B cell (primary cell): ENCODE data around the gene NUB1. TPM values are rescaled to one million over a fixed set of nuclear protein-coding genes. Genes with fewer than 3 reads are reported as not detected.

Source experiments
- ATAC-seq: fragments of 200-7000 bp; cut with Tn5 transposase; one replicate; pipeline ENCODE4 v1.10.0; 2021; ENCODE audit warnings: low read depth, mild to moderate bottlenecking, moderate number of reproducible peaks, moderate library complexity
- CTCF ChIA-PET: fragments of 350-600 bp; sonication (Branson Sonifier 250); formaldehyde crosslinking; loops from one replicate; lab custom pipeline; 2021; ENCODE audit warnings: antibody characterized with exemption, inconsistent platforms; lab: Charles Lee
- POLR2A ChIA-PET: fragments of 350-600 bp; sonication (Branson Sonifier 250); formaldehyde crosslinking; loops from one replicate; lab custom pipeline; 2021; ENCODE audit warnings: antibody characterized with exemption; lab: Charles Lee
- DNase-seq: peaks from one replicate; pipeline ENCODE4 v3.0.0; 2013
- H2AFZ ChIP-seq: 2 replicates; pipeline ENCODE4 v1.6.1; 2012; ENCODE audit warnings: mild to moderate bottlenecking, low read depth, low read length; ENCODE audit not compliant: insufficient read depth, poor library complexity, severe bottlenecking
- H3K27ac ChIP-seq, 2 donors: 1 replicate in 1 of 2; 2 replicates in 1 of 2; pipeline ENCODE4 v1.5.1; 2012 to 2013; ENCODE audit warnings: low read length in 2 of 2, mild to moderate bottlenecking in 2 of 2, moderate library complexity in 1 of 2
- H3K27me3 ChIP-seq, 4 experiments: fragments of 200-600 bp in 1 of 4; sonication (generic) in 1 of 4; replicated peaks in 1 of 4; 1 replicate in 2 of 4; 2 replicates in 2 of 4; pipeline versions ENCODE4 v1.6.1 to v1.7.0; 2013 to 2016; ENCODE audit warnings: low read length in 3 of 4, mild to moderate bottlenecking in 2 of 4, mixed read lengths in 1 of 4, moderate library complexity in 1 of 4; ENCODE audit not compliant: insufficient read depth in 4 of 4, control insufficient read depth in 3 of 4; ENCODE audit errors: control extremely low read depth in 1 of 4
- H3K36me3 ChIP-seq, 2 experiments: replicated peaks in 1 of 2; 1 replicate in 1 of 2; 2 replicates in 1 of 2; pipeline versions ENCODE4 v1.6.1 to v1.7.1; 2013; ENCODE audit warnings: low read length in 1 of 2; ENCODE audit not compliant: insufficient read depth in 2 of 2, control insufficient read depth in 1 of 2; ENCODE audit errors: control extremely low read depth in 1 of 2, extremely low read depth in 1 of 2
- H3K4me1 ChIP-seq, 2 donors: fragments of 200-600 bp in 1 of 2; sonication (generic) in 1 of 2; 1 replicate in 1 of 2; 2 replicates in 1 of 2; pipeline versions ENCODE4 v1.5.1 to v1.6.1; 2013 to 2017; ENCODE audit warnings: low read length in 2 of 2; ENCODE audit not compliant: control insufficient read depth in 2 of 2, insufficient read depth in 2 of 2
- H3K4me2 ChIP-seq: replicated peaks from 2 replicates; pipeline ENCODE3; 2012; ENCODE audit warnings: mild to moderate bottlenecking, low read depth, low read length; ENCODE audit not compliant: poor library complexity, severe bottlenecking
- H3K4me3 ChIP-seq, 5 experiments: fragments of 200-600 bp in 1 of 5; sonication (generic) in 1 of 5; 1 replicate in 3 of 5; 2 replicates in 2 of 5; pipeline versions ENCODE4 v1.5.1 to v1.7.0; 2011 to 2016; ENCODE audit warnings: low read length in 4 of 5, mild to moderate bottlenecking in 4 of 5, low read depth in 2 of 5, control low read depth in 1 of 5, moderate library complexity in 1 of 5; ENCODE audit not compliant: insufficient read depth in 1 of 5; ENCODE audit errors: control extremely low read depth in 1 of 5, extremely low read depth in 1 of 5
- H3K79me2 ChIP-seq: fragments of 200-600 bp; sonication (generic); one replicate; pipeline ENCODE4 v1.6.0; 2016; ENCODE audit warnings: low read length; ENCODE audit not compliant: control insufficient read depth, insufficient read depth
- H3K9ac ChIP-seq: fragments of 200-600 bp; sonication (generic); 2 replicates; pipeline ENCODE4 v1.6.1; 2017; ENCODE audit warnings: mild to moderate bottlenecking, low read length, moderate library complexity
- H3K9me3 ChIP-seq, 3 donors: one replicate each; pipeline versions ENCODE4 v1.6.1 to v1.7.1; 2013; ENCODE audit warnings: low read length in 2 of 3; ENCODE audit not compliant: control insufficient read depth in 2 of 3, insufficient read depth in 1 of 3; ENCODE audit errors: control extremely low read depth in 1 of 3
- H4K20me1 ChIP-seq: 2 replicates; pipeline ENCODE4 v1.6.0; 2012; ENCODE audit warnings: mild to moderate bottlenecking, low read length; ENCODE audit not compliant: insufficient read depth, control insufficient read depth, poor library complexity, severe bottlenecking
- H3K27ac Mint-ChIP-seq: one replicate; pipeline ENCODE4 v1.8.0; 2021; ENCODE audit warnings: mixed read lengths
- H3K27me3 Mint-ChIP-seq: one replicate; pipeline ENCODE4 v1.8.0; 2021; ENCODE audit warnings: mixed read lengths
- H3K4me1 Mint-ChIP-seq: one replicate; pipeline ENCODE4 v1.8.0; 2021; ENCODE audit warnings: mixed read lengths
- H3K4me3 Mint-ChIP-seq: one replicate; pipeline ENCODE4 v1.8.0; 2021; ENCODE audit warnings: mixed read lengths
- H3K9me3 Mint-ChIP-seq: one replicate; pipeline ENCODE4 v1.8.0; 2022; ENCODE audit warnings: mixed read lengths; ENCODE audit not compliant: insufficient read depth
- EZH2 ChIP-seq: IDR thresholded peaks from 2 replicates; pipeline ENCODE4 v1.6.1; 2012; ENCODE audit warnings: borderline replicate concordance, low read depth, mild to moderate bottlenecking, moderate library complexity, low read length; ENCODE audit not compliant: insufficient read depth, poor library complexity, severe bottlenecking
- WGBS: methylation state at CpG from one replicate; pipeline ENCODE4 v1.1.5; 2013; ENCODE audit warnings: missing lambda C conversion rate; ENCODE audit not compliant: insufficient coverage; 5-methylcytosine and 5-hydroxymethylcytosine counted together
- intact Hi-C: fragments of 100-400 bp; cut with micrococcal nuclease; formaldehyde crosslinking; loops from one replicate; pipeline ENCODE4 v1.10.0; 2022
- polyA plus RNA-seq: library from polyadenylated mRNA; depleted of rRNA; stranded (reverse); fragments of >200 nt; gene quantifications from 2 replicates; pipeline ENCODE4 v1.2.3, GENCODE V29; 2012
- total RNA-seq, 2 donors: library from RNA; stranded (reverse); fragments of 120-200 nt in 1 of 2; gene quantifications; 1 replicate in 1 of 2; 2 replicates in 1 of 2; pipeline versions ENCODE4 v1.2.3 to v1.2.4, GENCODE V29; 2013 to 2022
- TF ChIP-seq, protein P1 (sequence below): fragments of 200-600 bp; IDR thresholded peaks from one replicate; pipeline ENCODE4 v1.8.0; 2022; ENCODE audit warnings: antibody characterized with exemption, mild to moderate bottlenecking

The NUB1 gene
- total and polyA plus RNA-seq, 2 donors (not counting 1 experiment from before 2014, with no cell fraction given) = 55.0 to 104 TPM

DNA sequence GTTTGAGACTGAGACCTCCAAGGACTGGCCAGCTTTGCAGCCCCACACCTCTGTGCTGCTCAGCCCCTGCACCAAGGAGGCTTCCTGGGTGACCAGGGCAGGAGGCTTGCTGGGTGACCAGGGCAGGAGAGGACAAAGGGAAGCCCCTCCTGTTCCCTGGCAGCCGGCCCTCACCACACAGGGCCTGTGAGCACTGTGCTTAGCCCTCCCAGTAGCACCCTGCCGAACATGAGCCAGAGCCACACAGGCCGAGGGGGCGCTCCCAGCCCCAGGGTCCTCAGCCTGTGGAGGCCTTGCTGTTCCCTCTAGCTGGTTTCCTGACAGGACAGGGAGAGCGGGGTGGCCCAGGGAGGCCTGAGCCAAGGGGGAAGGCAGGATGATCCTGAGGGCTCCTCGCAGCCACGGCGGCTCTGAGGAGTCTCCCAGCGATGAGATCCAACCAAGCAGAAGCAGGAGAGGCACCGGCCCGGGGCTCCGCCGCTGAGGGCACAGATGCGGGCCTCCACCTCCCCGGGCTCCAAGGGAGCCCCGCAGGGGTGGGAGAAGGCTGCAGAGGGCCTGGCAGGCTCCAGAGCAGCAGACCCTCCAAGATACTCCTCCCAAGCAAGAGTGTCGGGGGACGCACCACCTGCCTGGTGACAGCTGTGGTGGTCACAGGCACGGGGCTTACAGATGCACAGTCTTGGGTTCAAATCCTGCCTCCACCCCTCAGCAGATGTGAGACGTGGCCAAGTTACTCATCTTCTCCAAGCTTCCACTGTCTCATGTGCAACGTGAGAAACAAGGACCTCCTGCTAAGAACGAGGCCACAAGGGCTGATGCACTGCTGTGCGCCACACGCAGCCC lies 45.8 kb downstream of the NUB1 start:
- no peak overlapping the region for H3K4me3 Mint-ChIP-seq
- H3K27ac Mint-ChIP-seq = no peak overlapping the region
- Histone ChIP-seq H3K4me1 (peaks cover 3 to 4% of the 10 kb centered on the region in 2 donors), H2AFZ (no peak overlapping the region), H3K27me3 (peaks cover 0 to 9% (median 2%) of the 10 kb centered on the region in 4 experiments), H3K9me3 (peaks cover 0 to 9% (median 0%) of the 10 kb centered on the region in 3 donors), H3K4me3 (no peak overlapping the region), H3K4me2 (no peak overlapping the region), H3K27ac (no peak overlapping the region), H4K20me1 (no peaks in the 10 kb centered on the region), H3K36me3 (no peaks in the 10 kb centered on the region), H3K79me2 (no peaks in the 10 kb centered on the region), H3K9ac (no peak overlapping the region)
- H3K4me1 Mint-ChIP-seq = peaks cover 3% of the 10 kb centered on the region
- 94% methylated on average over 18 of the region's 24 CpGs for WGBS
- no peak for ATAC-seq
- no peaks in the 10 kb centered on the region for H3K9me3 Mint-ChIP-seq
- peaks cover 22% of the 10 kb centered on the region for H3K27me3 Mint-ChIP-seq
- intact Hi-C loops = no loop called here
- POLR2A ChIA-PET = no interaction called here
- TF ChIP-seq, protein P1, sequence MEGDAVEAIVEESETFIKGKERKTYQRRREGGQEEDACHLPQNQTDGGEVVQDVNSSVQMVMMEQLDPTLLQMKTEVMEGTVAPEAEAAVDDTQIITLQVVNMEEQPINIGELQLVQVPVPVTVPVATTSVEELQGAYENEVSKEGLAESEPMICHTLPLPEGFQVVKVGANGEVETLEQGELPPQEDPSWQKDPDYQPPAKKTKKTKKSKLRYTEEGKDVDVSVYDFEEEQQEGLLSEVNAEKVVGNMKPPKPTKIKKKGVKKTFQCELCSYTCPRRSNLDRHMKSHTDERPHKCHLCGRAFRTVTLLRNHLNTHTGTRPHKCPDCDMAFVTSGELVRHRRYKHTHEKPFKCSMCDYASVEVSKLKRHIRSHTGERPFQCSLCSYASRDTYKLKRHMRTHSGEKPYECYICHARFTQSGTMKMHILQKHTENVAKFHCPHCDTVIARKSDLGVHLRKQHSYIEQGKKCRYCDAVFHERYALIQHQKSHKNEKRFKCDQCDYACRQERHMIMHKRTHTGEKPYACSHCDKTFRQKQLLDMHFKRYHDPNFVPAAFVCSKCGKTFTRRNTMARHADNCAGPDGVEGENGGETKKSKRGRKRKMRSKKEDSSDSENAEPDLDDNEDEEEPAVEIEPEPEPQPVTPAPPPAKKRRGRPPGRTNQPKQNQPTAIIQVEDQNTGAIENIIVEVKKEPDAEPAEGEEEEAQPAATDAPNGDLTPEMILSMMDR = no peak
- no peak for TF ChIP-seq EZH2
- CTCF ChIA-PET = no interaction called here
- no peak for DNase-seq

DNA sequence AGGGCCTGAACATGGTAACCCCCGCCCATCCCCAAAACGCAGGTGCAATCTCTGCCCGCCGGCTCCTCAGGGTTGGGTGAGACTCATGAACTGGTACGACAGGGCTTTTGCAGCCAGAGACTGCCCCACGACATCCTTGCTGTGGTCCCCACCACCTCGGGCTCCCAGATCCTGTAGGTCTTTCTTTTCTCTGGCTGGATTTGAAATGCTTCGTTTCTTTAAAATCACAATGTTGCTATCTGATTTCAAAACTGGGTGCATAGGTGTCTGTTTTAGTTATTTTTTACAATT lies 46.3 kb downstream of the NUB1 start:
- no peak for TF ChIP-seq EZH2
- TF ChIP-seq, protein P1 = no peak

More for the DNA sequence above, 46.3 kb downstream of the NUB1 start:
- no peaks in the 10 kb centered on the region for H3K79me2 ChIP-seq
- DNase-seq (no peak), ATAC-seq (no peak)
- Mint-ChIP-seq H3K4me3 (no peak overlapping the region), H3K9me3 (no peaks in the 10 kb centered on the region), H3K4me1 (no peaks in the 10 kb centered on the region), H3K27me3 (peaks cover 20% of the 10 kb centered on the region), H3K27ac (no peak overlapping the region)
- H3K27ac ChIP-seq = no peak overlapping the region
- H4K20me1 ChIP-seq = no peaks in the 10 kb centered on the region
- no peak overlapping the region for H3K4me3 ChIP-seq
- no peak overlapping the region for H2AFZ ChIP-seq
- no peaks in the 10 kb centered on the region for H3K4me1 ChIP-seq
- CTCF ChIA-PET = no interaction called here
- H3K36me3 ChIP-seq = no peaks in the 10 kb centered on the region
- H3K27me3 ChIP-seq = peaks cover 0 to 5% (median 0%) of the 10 kb centered on the region in 4 experiments
- H3K9me3 ChIP-seq = peaks cover 0 to 9% (median 0%) of the 10 kb centered on the region in 3 donors
- 92% methylated on average over 7 of the region's 8 CpGs for WGBS
- POLR2A ChIA-PET = no interaction called here
- intact Hi-C loops = no loop called here
- no peak overlapping the region for H3K9ac ChIP-seq
- H3K4me2 ChIP-seq = no peak overlapping the region
